GM19397 (cell line): ENCODE measurements around the gene ANO1.

Experiments used
- ATAC-seq: cut with Tn5 transposase; IDR thresholded peaks from one replicate; pipeline ENCODE4 v1.9.1; 2021; ENCODE audit warnings: mild to moderate bottlenecking, moderate library complexity; ENCODE audit not compliant: unreplicated experiment

Gene ANO1

DNA sequence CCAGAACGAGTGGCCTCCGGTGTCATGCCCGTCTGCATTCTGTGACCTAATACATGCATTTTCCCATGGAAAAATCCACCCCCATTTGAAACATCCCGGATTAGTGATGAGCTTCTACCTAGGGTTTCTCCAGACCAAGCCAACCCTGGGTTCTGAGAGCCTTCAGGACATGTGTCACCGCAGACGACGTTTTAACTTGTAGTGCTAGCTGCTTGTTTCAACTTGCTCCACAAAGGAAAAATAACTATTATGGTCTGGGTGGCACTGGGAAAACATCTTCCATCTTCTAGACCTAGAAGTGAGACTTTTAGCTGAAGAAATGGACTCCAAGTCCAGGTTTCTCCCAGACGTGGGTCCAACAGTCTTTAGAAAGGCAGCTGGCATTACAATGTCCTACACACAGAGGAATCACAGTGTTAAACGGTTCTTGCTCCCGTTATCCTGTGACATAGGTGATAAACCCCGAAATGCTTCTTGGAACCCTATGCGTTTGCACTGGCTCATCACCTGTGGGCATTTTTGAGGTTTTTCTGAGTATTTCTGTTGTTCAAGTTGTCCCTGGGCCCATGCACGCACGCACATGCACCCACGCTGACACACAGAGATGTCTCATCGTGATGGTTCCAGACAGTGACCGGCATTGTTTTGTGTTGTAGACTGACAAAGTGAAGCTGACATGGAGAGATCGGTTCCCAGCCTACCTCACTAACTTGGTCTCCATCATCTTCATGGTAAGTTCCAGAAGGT, 78.3 kb downstream of the ANO1 start:
- ATAC-seq: no peak

DNA sequence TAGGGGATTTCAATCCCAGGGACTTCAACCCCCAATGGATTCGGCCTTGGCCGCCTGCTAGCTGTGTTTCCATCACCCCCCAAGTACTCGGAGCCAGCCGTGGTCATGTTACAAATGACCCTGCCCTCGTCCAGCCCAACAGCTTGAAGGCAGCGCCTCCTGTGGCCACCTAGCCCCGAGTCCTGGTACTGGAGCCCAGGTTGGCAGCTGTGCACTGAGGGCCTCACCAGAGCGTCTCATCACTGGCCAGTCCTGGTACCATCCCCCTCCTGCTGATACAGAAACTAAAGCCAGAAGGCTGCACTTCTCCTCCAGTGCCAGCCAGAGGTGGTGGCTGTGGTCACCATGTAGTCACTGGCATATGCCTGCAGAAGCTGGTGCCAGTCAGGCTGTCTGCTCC, 80.1 kb downstream of the ANO1 start:
- ATAC-seq: no peak

GRCh38 chr11:70158757-70159389, 80.8 kb downstream of the ANO1 start:
- no peak for ATAC-seq

DNA sequence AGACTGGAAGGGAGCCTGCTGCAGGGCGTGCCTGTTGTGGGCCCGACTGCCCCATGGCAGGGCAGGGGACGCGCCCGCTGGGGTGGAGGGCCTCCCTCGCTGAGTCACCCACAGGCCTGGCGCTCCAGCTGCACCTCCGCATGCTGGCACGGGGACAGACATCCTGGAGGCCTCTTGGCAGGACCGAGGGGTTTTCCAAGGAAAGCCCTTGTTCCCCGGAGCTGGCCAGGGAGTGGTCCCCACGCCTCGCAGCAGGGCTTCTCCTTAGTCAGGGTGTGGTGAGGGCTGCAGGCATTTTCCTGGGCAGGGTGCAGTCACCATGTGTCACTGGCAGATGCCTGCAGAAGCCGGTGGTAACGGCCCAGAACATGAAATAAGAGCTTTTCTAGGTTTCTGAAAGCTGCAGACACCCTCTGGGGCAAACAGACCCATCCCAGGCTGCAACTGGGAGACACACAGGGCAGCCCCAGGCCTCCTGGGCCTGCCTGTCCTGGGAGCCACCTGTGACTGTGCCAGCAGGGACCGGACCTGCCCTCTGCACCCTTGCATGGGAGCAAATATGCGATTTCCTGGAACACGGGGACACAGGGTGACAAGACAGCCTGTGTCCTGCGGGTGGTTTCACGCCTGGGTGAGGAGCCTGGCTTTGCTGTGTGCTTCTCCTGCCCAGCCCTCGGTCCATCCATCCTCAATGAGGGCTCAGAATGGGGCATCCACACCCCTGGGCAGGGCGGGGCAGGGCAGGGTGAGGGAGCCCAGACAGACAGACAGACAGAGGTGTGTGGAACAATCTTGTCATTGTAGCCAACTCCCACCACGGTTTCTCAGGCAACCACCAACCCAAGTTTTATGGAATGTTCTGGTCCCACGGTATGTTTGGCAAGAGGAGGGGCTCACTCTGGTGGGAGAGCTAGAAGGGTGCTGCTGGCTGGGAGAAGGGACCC, 81.8 kb downstream of the ANO1 start:
- no peak for ATAC-seq

DNA sequence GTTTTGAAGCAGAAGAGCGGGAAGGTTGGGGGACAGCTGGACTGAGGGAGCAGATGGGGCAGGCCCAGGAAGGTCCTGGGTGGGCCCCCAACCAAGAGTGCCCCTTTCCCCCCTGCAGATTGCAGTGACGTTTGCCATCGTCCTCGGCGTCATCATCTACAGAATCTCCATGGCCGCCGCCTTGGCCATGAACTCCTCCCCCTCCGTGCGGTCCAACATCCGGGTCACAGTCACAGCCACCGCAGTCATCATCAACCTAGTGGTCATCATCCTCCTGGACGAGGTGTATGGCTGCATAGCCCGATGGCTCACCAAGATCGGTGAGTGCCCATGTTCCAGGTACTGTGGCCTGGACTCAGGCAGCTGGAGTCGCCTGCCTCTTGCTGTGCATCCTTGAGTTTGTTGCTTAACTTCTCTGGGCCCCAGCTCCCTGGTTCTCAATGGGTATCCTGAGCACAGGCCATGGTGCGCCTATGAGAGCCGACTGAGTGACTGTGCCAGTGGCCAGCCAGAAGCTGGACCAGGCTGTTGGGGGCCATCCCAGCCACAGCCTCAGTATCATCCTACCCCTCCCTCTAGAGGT, 83.0 kb downstream of the ANO1 start:
- ATAC-seq: no peak

- ATAC-seq: no peak
These were observed 86.6 kb downstream of the ANO1 start for GRCh38 chr11:70164705-70165104.

DNA sequence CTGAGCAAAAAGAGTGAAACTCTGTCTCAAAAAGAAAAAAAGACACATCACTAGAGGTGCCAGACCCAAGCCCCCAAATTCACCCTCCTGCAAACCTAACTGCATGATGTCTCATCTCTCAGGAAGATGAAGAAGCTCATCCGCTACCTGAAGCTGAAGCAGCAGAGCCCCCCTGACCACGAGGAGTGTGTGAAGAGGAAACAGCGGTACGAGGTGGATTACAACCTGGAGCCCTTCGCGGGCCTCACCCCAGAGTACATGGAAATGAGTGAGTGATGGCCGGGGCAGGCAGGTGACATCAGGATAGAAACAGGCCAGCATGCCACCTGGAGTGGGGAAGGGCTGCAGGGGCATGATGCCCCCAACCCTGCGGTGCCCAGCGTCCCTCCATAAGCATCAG, 89.0 kb downstream of the ANO1 start:
- ATAC-seq: no peak

DNA sequence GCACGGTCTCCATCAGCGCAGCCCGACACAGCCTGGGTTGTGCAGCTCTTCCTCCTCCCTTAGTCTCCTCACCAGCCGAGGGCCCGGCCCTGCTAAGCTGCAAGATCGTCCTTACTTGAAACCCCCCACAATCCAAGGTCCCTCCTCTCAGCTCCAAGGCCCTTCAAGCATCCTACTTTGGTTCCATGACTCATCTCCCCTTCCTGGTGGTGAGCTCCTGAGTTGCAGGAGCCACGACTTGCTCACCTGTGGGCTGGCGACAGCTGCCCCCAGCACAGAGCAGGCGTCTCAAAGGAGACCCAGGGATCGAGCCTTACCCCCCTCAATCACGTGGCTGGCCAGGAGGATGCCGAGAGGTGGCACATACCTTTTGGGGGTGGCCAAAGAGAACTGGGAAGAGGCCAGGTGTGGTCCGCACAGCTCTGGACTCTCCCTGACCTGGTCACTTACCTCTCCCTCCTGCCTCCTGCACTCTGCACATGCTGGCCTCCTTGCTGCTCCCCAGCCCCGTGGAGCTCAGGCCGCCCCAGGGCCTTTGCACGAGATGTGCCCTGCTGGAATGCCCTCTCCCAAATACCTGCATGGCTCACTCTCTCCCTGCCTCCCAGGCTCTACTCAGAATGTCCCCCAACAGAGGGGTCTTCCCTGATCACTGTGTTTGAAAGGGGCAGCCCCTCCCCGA, 89.7 kb downstream of the ANO1 start:
- no peak for ATAC-seq

- ATAC-seq: no peak
These were observed 90.3 kb downstream of the ANO1 start for GRCh38 chr11:70168405-70168754.

DNA sequence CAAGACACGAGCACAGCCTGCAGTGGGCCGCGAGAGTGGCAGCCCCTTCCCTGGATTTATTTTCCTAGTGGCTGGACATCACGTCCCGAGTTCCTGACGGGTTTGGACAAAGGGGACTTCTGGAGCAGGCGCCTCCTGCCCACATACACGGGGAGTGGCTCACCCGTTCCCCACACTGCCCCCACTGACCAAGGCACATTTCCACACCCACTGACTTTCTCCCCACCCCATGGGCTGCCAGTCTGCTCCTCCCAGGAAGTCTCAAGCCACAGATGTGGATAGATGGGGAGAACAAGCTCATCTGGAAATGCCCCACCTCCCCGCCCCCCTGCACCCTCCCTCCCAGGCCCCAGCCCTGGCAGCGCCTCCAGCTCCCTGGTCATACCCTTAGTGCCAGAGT, 91.0 kb downstream of the ANO1 start:
- no peak for ATAC-seq

GRCh38 chr11:70169632-70170031, 91.5 kb downstream of the ANO1 start:
- ATAC-seq: no peak

DNA sequence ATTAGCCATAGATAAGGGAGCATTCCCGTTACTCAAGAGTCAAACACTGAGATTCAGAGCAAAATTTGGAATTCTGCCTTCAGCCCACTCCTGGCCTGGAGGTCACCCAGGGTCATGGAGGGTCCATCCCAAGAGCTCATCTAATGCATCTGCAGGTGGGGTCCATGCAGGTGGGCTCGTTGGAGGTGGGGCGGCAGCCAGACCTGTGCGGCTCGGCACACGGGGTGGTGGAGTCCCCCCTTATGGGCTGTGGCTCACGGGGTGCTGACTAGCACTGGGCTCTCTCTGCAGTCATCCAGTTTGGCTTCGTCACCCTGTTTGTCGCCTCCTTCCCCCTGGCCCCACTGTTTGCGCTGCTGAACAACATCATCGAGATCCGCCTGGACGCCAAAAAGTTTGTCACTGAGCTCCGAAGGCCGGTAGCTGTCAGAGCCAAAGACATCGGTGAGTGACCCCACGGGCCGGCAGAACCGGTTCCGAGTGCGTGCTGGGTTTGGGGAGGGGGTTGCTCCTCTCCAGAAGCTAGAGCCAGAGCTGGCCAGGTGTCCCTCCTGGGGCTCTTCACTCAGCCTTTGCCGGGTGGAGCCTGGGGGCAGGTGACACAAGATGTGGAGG, 92.6 kb downstream of the ANO1 start:
- no peak for ATAC-seq

DNA sequence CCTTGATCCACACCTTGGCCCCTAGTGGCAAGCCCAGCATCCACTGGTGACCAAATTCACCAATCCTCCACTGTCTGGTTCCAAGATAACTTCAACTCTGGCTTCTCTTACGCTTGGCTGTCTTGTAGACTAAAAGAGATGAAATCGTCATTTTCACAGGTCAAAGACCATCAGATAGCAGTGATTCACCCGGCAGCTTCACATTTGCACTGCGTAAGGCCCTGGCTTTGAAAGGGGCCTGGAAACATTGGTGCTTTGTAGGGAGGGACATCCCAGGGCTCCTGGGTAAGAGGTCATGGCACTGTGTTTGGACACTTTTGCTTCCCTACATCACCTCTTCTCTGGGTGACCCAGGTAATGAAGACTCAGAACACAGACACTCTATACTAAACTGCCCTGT, 94.9 kb downstream of the ANO1 start:
- ATAC-seq: no peak

DNA sequence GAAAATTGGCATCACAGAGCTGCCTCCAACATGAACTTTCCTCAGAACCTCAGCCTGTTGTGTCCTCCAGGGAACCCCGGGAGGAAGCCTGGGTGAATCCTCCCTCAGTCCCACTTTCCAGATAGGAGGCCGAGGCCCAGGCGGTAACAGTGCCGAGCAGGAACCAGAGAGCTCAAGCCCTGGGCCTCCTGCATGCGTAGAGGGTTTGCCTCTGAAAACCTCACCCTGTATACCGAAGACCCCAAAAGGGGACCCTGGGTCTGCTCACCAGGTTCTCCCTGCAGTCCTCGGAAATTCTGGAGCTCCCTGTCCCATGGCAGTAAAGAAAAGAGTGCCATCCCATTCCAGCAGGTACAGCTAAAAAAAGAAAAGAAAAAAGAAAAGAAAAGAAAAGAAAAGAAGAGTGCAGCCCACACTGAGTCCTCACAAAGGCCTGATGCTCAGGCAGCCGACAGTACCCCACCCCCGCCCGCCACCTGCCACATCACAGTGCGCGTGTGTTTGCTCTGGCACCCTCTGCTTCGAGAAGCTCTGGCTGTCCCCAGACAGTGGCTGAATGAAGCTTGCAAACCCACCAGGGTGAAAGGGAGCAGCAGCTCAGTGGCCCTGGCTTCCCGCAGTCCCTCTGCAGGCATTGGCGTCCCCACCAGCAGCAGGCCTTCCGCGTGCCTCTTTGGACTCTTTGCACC, 96.6 kb downstream of the ANO1 start:
- ATAC-seq: no peak

- no peak for ATAC-seq
These were observed 97.2 kb downstream of the ANO1 start for GRCh38 chr11:70175236-70175698.

- no peak for ATAC-seq
These were observed 99.0 kb downstream of the ANO1 start for GRCh38 chr11:70176940-70177689.

GRCh38 chr11:70180906-70181305, 102.8 kb downstream of the ANO1 start:
- no peak for ATAC-seq

- ATAC-seq: no peak
These were observed 104.1 kb downstream of the ANO1 start for GRCh38 chr11:70182266-70182665.

DNA sequence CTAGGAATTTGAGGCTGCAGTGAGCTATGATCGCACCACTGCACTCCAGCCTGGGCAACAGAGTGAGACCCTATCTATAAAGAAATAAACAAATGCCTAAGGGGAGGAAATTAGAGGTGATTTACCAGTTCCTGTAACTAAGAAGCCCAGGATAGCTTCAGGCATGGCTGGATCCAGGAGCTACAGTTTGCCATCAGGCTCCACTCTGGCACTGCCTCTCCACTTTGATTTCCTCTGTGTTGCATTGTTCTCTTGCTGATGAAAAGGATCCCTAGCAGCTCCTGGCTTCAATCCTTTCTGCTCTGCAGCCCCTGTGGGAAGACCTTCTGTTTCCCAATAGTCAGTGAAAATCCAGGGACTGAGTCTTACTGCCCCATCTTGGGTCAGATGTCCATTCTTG, 104.9 kb downstream of the ANO1 start:
- ATAC-seq: no peak
